MM.1S (cell line): ENCODE data around the gene ITGB1.

Source experiments
- DNase-seq: peaks from one replicate; pipeline ENCODE4 v3.0.0-alpha.2; 2015
- H2AFZ ChIP-seq: fragments of 300-600 bp; sonication (generic); 2 replicates; pipeline ENCODE4 v1.6.0; 2016; ENCODE audit warnings: antibody characterized with exemption, low read length
- H3F3A ChIP-seq: fragments of 300-600 bp; sonication (generic); 2 replicates; pipeline ENCODE4 v1.6.1; 2016; ENCODE audit warnings: mild to moderate bottlenecking, antibody characterized with exemption, low read length, moderate library complexity, mixed read lengths; ENCODE audit not compliant: insufficient read depth
- H3K27ac ChIP-seq: fragments of 300-600 bp; sonication (generic); 2 replicates; pipeline ENCODE4 v1.5.1; 2016; ENCODE audit warnings: mild to moderate bottlenecking, low read length
- H3K27me3 ChIP-seq: fragments of 300-600 bp; sonication (generic); replicated peaks from 2 replicates; pipeline ENCODE4 v1.6.0; 2016; ENCODE audit warnings: low read length; ENCODE audit not compliant: insufficient read depth
- H3K36me3 ChIP-seq: fragments of 300-600 bp; sonication (generic); replicated peaks from 2 replicates; pipeline ENCODE4 v1.6.1; 2016; ENCODE audit warnings: mild to moderate bottlenecking, low read length, mixed read lengths; ENCODE audit not compliant: insufficient read depth
- H3K4me1 ChIP-seq: fragments of 300-600 bp; sonication (generic); 2 replicates; pipeline ENCODE4 v1.6.1; 2016; ENCODE audit warnings: low read length, mixed read lengths
- H3K4me2 ChIP-seq: fragments of 300-600 bp; sonication (generic); 2 replicates; pipeline ENCODE4 v1.6.0; 2016; ENCODE audit warnings: low read depth, low read length
- H3K4me3 ChIP-seq: fragments of 300-600 bp; sonication (generic); 2 replicates; pipeline ENCODE4 v1.5.1; 2016; ENCODE audit warnings: low read length, mixed read lengths
- H3K79me2 ChIP-seq: fragments of 300-600 bp; sonication (generic); 2 replicates; pipeline ENCODE4 v1.6.1; 2016; ENCODE audit warnings: mixed run types, low read length, mixed read lengths
- H3K9ac ChIP-seq: fragments of 300-600 bp; sonication (generic); 2 replicates; pipeline ENCODE4 v1.6.1; 2016; ENCODE audit warnings: low read length, mixed read lengths
- H3K9me2 ChIP-seq: fragments of 300-600 bp; sonication (generic); replicated peaks from 2 replicates; pipeline ENCODE4 v1.6.1; 2016; ENCODE audit warnings: mild to moderate bottlenecking, low read length, mixed read lengths; ENCODE audit not compliant: insufficient read depth
- H3K9me3 ChIP-seq: fragments of 300-600 bp; sonication (generic); replicated peaks from 2 replicates; pipeline ENCODE4 v1.6.1; 2016; ENCODE audit warnings: mild to moderate bottlenecking, low read length, mixed read lengths; ENCODE audit not compliant: insufficient read depth
- H4K20me1 ChIP-seq: fragments of 300-600 bp; sonication (generic); 2 replicates; pipeline ENCODE4 v1.6.1; 2016; ENCODE audit warnings: mild to moderate bottlenecking, low read length, moderate library complexity, mixed read lengths; ENCODE audit not compliant: insufficient read depth
- CTCF ChIP-seq: fragments of 300-600 bp; sonication (generic); IDR thresholded peaks from 2 replicates; pipeline ENCODE4 v1.5.1; 2016; ENCODE audit warnings: antibody characterized with exemption, low read length, mixed read lengths
- EZH2 ChIP-seq: fragments of 300-600 bp; sonication (generic); optimal IDR thresholded peaks from 2 replicates; pipeline ENCODE3; 2017; ENCODE audit warnings: low read depth, mild to moderate bottlenecking, antibody characterized with exemption, low read length, mixed read lengths
- EZH2phosphoT487 ChIP-seq: fragments of 300-600 bp; sonication (generic); IDR thresholded peaks from 2 replicates; pipeline ENCODE4 v1.6.1; 2018; ENCODE audit warnings: antibody characterized with exemption, low read length

ITGB1 gene

GRCh38 chr10:32877915-32878314, 80.1 kb downstream of the ITGB1 start:
- Histone ChIP-seq H2AFZ (no peak overlapping the region), H4K20me1 (no peaks in the 10 kb centered on the region), H3F3A (no peaks in the 10 kb centered on the region), H3K27me3 (no peaks in the 10 kb centered on the region), H3K79me2 (no peaks in the 10 kb centered on the region), H3K36me3 (no peaks in the 10 kb centered on the region), H3K9ac (no peak overlapping the region), H3K4me3 (no peak overlapping the region), H3K9me3 (no peaks in the 10 kb centered on the region), H3K4me2 (no peak overlapping the region), H3K27ac (no peak overlapping the region), H3K9me2 (no peaks in the 10 kb centered on the region), H3K4me1 (no peaks in the 10 kb centered on the region)
- no peak for DNase-seq
- TF ChIP-seq EZH2: no peak
- TF ChIP-seq EZH2phosphoT487: no peak
- TF ChIP-seq CTCF: no peak

- Histone ChIP-seq H3K27ac (no peak overlapping the region), H3K4me1 (no peaks in the 10 kb centered on the region), H3K9ac (no peak overlapping the region), H3K9me3 (no peaks in the 10 kb centered on the region), H3K4me2 (no peak overlapping the region), H3K79me2 (no peaks in the 10 kb centered on the region), H3F3A (no peaks in the 10 kb centered on the region), H3K9me2 (no peaks in the 10 kb centered on the region), H4K20me1 (no peaks in the 10 kb centered on the region), H3K4me3 (no peak overlapping the region), H3K27me3 (no peaks in the 10 kb centered on the region), H2AFZ (no peak overlapping the region), H3K36me3 (no peaks in the 10 kb centered on the region)
- no peak for DNase-seq
- TF ChIP-seq EZH2: no peak
- no peak for TF ChIP-seq CTCF
- TF ChIP-seq EZH2phosphoT487: no peak
Observed at GRCh38 chr10:32865170-32865569, 92.9 kb downstream of the ITGB1 start.

GRCh38 chr10:32854435-32854834, 103.6 kb downstream of the ITGB1 start:
- Histone ChIP-seq H3K4me2 (no peak overlapping the region), H3K9ac (no peak overlapping the region), H3K27ac (no peak overlapping the region), H4K20me1 (no peaks in the 10 kb centered on the region), H3K79me2 (no peaks in the 10 kb centered on the region), H3K4me3 (no peak overlapping the region), H2AFZ (no peak overlapping the region), H3F3A (no peaks in the 10 kb centered on the region), H3K36me3 (no peaks in the 10 kb centered on the region), H3K9me3 (no peaks in the 10 kb centered on the region), H3K9me2 (no peaks in the 10 kb centered on the region), H3K4me1 (0 out of 2 replicates have a peak, but pooled peaks cover 4% of the 10 kb centered on the region), H3K27me3 (no peaks in the 10 kb centered on the region)
- DNase-seq: no peak
- TF ChIP-seq EZH2: no peak

- Histone ChIP-seq H3F3A (no peaks in the 10 kb centered on the region), H3K27ac (no peak overlapping the region), H3K4me1 (0 out of 2 replicates have a peak, but pooled peaks cover 4% of the 10 kb centered on the region), H3K27me3 (no peaks in the 10 kb centered on the region), H3K9ac (no peak overlapping the region), H4K20me1 (no peaks in the 10 kb centered on the region), H3K9me3 (no peaks in the 10 kb centered on the region), H3K79me2 (no peaks in the 10 kb centered on the region), H2AFZ (no peak overlapping the region), H3K36me3 (no peaks in the 10 kb centered on the region), H3K9me2 (no peaks in the 10 kb centered on the region), H3K4me2 (no peak overlapping the region), H3K4me3 (no peak overlapping the region)
- no peak for DNase-seq
- TF ChIP-seq EZH2: no peak
- no peak for TF ChIP-seq EZH2phosphoT487
- TF ChIP-seq CTCF: no peak
Observed at GRCh38 chr10:32851301-32851700, 106.7 kb downstream of the ITGB1 start.
